GM08714 (cell line): ENCODE measurements around the gene ARFGAP1.

Source experiments
- H3K4me3 ChIP-seq: fragments of 200-500 bp; sonication (Bioruptor generic); 2 replicates; pipeline ENCODE4 v1.5.1; 2014; ENCODE audit warnings: mild to moderate bottlenecking, low read length, inconsistent platforms
- ZNF274 ChIP-seq: IDR thresholded peaks from 2 replicates; pipeline ENCODE4 v1.6.1; 2012; ENCODE audit warnings: mild to moderate bottlenecking, low read depth, low read length

ARFGAP1 gene

DNA sequence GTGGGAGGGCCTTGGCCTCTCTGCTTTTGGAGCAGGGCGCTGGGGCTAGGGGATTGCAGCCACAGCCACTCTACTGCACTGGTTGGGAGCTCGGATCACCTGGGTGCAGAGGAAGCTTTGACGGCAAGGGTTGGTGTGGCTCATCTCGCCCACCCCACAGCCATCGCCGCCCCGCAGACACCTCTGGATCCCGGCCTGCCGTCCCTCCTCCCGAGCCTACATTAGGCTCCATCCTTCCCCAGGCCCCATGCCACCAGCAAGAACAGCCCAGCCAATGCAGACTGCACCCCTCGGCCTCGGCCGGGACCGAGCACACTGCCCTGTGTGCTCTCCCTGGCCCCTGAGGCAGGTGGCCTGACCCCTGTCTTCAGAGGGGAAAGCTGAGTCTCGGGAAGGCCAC lies 12.1 kb upstream of the ARFGAP1 start:
- no peak overlapping the region for H3K4me3 ChIP-seq
- no peak for TF ChIP-seq ZNF274

DNA sequence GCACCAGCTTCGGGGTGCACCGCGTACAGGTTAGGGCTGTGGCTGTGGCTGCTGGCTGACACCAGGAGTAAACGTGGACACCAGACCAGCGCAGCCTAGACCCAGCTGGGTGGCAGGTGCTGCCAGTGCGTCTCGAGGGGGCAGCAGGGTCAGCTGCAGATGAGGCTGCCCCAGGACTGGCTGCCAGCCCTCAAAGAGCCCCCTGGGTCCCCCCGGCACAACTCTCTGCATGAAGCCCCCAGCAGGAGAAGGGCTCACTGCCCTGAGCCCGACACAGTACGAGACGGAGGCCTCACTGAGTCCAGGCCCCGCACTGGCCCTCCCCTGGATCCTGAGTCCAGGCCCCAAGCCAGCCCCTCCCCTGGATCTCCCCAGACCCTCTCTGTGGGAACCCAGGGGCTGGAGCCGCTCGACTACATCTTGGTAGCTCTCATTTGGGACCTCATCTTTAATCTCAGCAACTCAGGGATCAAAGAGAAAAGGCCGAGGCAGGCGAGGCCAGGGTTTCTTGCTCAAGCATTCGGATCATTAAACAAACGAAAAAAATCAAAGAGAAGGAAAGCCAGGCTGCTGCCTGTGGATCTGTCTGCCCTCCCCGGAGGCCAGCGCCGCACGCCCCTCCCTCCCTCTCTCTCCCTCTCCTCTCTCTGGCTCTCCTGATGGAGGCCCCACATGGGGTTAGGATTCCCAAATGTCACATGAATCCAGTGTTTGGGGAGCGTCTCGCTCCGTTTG lies 11.4 kb upstream of the ARFGAP1 start:
- TF ChIP-seq ZNF274: no peak

DNA sequence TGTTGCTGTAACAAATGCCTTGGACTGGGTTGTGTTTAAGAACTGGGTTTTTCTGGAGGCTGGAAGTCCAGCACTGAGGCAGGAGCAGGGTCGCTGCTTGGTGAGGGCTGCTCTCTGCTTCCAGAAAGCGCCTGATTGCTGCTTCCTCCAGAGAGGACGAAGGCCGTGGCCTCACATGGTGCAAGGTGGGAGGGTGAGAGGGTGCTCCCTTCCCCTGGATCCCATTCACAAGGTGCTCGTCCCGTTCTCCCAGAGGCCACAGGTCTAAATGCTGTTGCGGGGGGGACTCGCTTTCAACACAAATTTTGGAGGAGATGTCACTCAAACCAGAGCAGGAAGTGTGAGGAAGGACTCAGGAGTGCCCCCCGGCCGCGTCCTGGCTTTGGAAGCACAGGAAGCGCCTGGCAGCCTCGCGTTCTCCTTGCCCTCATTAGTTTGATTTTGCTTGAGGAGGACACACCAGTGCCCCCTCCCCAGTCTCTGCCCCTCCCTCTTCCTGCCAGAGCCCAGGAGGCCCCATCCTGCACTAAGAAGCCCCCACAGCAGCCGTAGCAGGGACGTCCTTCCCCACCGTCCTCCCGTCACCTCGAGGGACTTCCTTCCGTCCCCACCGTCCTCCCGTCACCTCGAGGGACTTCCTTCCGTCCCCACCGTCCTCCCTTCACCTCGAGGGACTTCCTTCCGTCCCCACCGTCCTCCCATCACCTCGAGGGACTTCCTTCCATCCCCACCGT lies 10.7 kb upstream of the ARFGAP1 start:
- H3K4me3 ChIP-seq: no peak overlapping the region
- no peak for TF ChIP-seq ZNF274

More for the DNA sequence above, 11.4 kb upstream of the ARFGAP1 start:
- no peak overlapping the region for H3K4me3 ChIP-seq

DNA sequence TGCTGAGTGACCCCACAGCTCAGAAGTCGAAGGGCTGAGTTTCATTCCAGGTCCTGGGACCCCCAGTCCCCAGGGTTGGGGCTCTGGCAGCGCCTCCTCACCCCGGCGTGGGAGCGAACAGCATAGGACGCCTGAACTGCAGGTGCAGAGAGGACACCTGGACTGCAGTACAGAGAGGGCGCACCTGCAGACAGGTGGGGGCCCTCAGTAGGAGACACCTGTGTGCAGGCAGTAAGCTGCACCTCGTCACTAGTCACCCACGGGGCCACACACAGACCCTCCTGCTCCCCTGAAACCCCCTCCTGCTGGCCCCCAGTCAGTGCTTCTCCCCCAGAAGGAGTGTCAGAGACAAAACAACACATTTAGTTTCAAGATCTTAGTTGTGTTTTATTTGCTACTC lies 9.8 kb upstream of the ARFGAP1 start:
- no peak for TF ChIP-seq ZNF274
- H3K4me3 ChIP-seq: no peak overlapping the region

DNA sequence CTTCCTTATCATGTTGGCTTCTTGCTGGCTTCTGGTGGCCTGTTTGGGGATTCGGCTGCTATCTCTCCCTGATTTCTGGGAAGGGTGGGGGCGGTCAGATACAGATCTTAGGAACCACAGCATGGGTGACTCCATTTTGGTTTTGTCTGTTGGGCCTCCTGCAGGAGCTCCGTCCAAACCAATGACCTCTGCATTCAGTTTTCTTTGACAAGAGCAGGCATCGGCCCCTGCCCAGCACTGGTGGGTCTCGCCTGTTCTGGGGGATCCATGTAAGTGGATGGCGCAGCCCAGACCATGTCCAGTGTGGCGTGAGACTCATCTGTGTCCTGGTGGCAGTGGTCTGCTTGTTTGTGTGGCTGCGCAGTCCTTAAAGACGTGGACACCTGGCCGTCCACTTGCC lies 8.6 kb upstream of the ARFGAP1 start:
- H3K4me3 ChIP-seq: no peak overlapping the region
- TF ChIP-seq ZNF274: no peak

DNA sequence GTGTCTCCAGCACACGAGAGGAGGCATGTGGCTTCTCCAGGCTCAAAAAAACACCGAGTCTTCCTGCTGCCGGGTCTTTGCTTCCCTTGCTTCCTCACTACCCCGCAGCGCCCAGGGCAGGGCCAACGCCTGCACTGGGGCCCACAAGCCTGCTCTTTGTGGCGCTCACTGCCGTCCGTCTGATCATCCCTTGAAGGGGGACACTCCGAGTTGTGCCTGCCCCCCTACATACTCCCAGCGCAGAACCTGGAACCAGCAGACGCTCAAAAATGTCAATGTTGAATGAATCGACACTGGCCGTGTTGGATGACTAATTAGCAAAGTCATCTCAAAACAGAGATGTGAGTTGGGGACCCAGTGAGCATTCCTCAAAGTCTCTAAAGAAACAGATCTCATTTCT lies 8.1 kb upstream of the ARFGAP1 start:
- no peak for TF ChIP-seq ZNF274
- no peak overlapping the region for H3K4me3 ChIP-seq

DNA sequence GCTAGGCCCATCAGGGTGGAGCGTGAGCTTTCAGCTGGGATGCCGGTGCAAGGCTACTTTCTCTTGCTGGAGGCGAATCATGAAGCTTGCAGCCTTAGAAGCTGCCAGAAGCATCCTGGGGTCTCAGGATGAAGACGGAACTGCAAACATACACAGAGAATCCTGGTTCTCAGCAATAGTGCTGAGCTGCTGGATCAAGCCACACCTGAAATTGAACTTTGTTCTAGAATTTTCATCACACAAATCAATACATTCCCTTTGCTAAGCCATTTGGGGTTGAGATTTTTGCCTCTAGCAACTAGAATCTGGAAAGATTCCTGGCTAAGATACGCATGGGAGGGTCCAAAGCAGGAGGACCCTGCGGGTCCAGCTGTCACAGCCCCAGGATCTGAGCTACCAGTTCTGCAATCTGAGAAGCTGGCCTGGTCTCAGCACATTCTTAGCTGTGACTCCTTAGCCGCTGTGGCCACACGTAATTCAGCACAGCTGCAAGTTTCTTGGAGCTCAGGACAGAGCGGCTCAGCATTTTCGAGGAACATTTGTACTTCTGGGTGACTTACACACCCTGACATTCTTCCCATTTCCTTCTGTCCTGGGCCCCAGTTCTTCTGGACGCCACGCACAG lies 6.6 kb upstream of the ARFGAP1 start:
- no peak for TF ChIP-seq ZNF274
- H3K4me3 ChIP-seq: no peak overlapping the region

DNA sequence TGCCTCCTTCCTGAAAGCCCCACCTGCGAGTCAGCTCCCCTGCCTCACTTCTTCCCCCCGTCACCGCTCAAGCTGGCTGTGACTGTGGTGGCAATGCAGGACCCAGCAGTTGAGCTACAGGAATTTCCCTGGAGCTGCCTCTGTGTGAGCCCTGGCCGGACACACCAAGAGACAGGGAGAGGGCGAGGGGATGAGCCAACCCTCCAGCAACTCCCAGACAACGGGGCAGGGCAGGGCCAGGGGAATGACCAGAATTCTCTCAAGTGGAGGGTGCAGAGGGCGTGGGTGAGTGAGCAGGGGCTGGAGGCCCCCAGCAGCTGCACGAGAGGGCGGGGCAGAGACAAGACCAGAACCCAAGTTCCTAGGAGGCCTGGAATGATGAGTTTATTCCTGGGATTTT lies 4.9 kb upstream of the ARFGAP1 start:
- no peak for TF ChIP-seq ZNF274
- no peak overlapping the region for H3K4me3 ChIP-seq

DNA sequence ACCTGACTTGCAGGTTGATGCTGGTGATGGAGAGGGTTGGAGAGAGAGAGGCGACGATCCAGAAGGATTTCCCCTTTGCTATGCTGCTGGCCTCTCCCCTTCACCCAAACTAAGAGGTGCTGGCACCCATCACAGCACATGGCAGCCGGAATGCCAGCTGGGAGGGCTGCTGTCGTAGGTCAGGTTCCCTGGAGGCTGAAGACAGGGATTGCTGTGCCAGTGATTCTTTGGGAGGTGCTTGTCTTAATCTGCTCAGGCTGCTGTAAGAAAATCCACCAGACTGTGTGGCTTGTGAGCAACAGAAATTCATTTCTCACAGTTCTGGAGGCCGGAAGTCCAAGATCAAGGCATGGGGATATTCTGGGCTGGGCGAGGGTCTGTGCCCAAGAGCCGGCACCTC lies 4.4 kb upstream of the ARFGAP1 start:
- TF ChIP-seq ZNF274: no peak
- H3K4me3 ChIP-seq: no peak overlapping the region

DNA sequence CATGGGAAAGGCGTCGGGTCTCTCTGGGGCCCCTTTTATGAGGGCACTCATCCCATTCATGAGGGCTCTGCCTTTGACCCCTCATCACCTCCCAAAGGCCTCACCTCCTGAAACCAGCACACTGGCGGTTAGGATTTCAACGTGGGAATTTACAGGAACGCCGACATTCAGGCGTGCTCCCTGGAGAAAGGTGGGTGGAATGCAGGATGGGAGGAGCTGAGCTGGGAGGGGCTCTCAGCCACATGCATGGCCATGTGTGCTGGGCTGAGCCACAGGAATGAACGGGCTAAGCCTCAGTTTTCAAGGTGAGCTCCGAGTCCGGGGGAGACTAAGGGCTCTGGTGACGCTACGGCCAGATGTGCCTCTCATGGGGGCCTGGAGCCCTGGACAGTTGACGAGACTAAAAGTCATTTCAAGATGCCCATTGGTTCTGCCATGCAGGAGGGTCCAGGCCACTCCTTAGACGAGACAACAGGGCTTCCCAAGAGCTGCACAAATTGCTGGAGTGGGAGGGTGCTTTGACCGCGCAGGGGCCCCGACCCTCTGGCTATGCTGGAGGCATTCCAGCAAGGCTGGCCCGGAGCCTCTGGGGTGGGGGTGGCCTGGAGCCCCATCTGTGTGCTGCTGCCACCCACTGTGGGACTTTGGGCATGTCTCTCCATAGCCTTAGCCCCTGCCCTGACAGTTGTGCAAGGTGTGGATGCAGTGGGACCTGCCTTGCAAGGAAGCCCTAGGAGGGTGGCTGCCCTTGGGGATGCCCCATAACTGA lies 3.8 kb upstream of the ARFGAP1 start:
- H3K4me3 ChIP-seq: no peak overlapping the region
- TF ChIP-seq ZNF274: no peak

DNA sequence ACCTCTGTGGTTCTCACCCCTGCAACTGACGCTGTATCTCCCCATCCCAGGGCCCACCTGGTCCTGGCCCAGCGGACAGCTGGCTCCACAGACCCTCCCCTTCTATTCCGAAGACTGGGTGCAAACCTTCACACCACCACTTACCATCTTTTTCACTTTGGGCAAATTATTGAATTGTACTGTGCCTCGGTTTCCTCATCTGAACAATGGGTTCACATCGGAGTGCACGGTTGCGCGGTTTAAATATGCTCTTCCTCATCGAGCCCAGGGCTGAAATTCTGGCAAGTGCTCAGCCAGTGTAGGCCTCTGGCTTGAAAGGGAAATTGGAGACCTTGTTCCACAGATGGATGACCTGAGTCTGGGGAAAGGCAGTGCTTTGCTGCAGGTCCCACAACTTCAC lies 2.9 kb upstream of the ARFGAP1 start:
- TF ChIP-seq ZNF274: no peak
- no peak overlapping the region for H3K4me3 ChIP-seq

DNA sequence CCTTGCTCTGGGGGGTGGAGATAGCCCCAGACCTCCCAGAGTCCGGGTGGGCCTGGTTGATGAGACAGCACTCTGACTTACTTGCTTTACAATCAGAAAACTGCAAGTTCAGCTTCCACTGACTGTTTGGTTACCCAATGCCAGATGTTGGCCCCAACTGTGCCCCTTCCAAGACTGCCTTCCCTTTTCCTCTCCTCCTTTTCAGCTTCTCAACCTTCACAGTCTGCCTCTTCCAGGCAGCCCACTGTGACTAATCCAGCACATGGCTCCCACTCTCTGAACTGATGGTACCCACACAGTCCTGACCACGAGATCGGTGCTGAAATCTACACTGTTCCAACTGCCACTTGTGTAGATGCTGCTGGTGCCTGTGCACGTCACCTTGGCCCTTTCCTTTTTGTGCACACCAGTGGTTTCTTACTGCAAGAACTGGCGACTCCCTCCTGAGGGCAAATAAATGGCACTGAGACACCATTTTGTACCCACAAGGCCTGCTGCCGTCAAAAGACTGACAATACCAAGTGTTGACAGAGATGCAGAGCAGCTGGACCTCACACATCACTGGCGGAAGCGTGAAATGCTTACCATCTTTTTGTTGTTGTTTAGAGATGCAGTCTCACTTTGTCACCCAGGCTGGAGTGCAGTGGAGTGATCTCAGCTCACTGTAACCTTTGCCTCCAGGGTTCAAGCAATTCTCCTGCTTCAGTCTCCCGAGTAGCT lies 1.8 kb upstream of the ARFGAP1 start:
- no peak for TF ChIP-seq ZNF274

DNA sequence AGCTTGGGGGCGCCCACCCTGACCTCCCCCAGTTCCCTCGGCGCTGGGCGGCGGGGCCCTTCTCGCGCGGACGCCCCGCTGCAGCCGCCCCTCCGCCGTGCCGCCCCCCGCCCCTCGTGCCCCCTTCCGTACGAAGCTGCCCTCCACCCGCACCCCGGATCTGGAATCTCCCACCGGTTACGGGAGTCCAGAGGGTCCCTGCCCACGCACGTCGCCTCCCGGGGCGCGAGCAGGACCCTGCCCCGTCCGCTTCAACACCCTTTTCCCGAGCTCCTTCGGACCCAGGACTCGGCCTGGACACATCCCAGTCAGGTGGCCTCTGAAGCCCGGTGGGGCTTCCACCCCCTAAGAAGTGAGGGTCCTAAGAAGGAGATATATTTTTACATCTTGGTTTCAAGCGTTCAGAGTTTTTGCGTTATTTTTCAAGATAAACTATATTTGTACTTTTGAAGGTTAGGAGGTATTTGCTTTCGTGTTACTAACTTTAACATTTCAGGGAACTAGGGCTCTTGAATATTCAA lies 506 bp downstream of the ARFGAP1 start:
- no peak for TF ChIP-seq ZNF274

More for the DNA sequence above, 1.8 kb upstream of the ARFGAP1 start:
- no peak overlapping the region for H3K4me3 ChIP-seq

DNA sequence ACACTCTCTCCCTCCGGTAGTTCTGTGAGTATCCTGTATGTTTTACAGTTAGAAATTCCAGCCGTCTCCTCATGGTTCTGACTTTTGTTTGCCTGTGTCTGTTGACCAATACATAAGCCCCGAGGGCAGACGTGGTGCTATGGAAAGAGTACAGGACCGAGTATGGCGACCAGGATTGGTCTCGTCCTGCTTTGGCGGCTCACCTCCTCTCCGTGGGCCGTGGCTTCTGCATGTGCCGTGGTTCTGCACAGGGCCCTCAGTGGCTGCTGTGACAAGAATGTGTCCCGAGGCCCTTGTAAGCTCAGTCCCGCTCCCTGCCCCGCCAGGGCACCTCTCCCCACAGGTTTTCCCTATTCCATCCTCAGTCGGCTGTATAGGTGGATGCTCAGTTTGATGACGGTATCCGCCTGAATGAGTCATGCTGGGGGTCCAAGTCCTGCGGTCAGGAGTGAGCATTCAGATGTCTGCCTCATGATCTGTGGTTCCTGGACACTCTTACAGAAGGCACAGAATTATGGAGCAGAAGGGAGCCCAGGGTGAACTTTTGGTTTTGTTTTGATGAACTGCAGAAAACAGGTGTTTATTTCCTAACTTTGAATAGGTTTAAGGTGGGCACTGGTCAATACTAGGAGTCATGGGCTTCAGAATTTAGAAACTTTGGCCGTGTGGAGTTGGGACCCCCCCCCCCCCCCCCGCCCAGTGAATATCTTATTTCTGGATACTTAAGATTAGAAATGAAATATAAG lies 1.2 kb downstream of the ARFGAP1 start:
- H3K4me3 ChIP-seq: peak overlapping the region; percentile 97
- TF ChIP-seq ZNF274: no peak

More for the DNA sequence above, 506 bp downstream of the ARFGAP1 start:
- H3K4me3 ChIP-seq: peak overlapping the region; percentile 97
